ENCODE measurements around the gene ASIC3.
A peak's percentile ranks its signal among the peaks of the same experiment; 100 is the strongest.

- TF ChIP-seq CTCF (IDR thresholded peaks at IDR 0.05) (peak in 5 of 6 experiments; percentile 36 to 76 (median 66)), POLR2A (IDR thresholded peaks at IDR 0.05) (peak; percentile 46 to 66)
Observed at GRCh38 chr7:151028131-151028947, 20.0 kb upstream of the ASIC3 start, which contains the start of gene ABCB8.

Data from Peyer's patch (tissue), 4 donors.